HCT116 (cell line): ENCODE measurements around the gene EML4. TPM values are rescaled to one million over a fixed set of nuclear protein-coding genes. Genes with fewer than 3 reads are reported as not detected.

ENCODE experiments used
- ATAC-seq: fragments of 200-7000 bp; cut with Tn5 transposase; 2 replicates; pipeline ENCODE4 v1.9.1; 2020; ENCODE audit warnings: mild to moderate bottlenecking, moderate library complexity
- BruUV-seq: library from RNA; stranded (reverse); fragments of 400-500 nt; replicated peaks from 2 replicates; lab custom pipeline; 2021; lab: Mats Ljungman, UMichigan
- CTCF ChIA-PET: fragments of 300-600 bp; sonication (Branson Sonifier 250); formaldehyde crosslinking; loops from one replicate; lab custom pipeline; 2021; ENCODE audit warnings: antibody characterized with exemption; lab: Charles Lee
- POLR2A ChIA-PET: fragments of 300-600, 350-600 bp; sonication (Branson Sonifier 250); formaldehyde crosslinking; loops from one replicate; lab custom pipeline; 2021; ENCODE audit warnings: antibody characterized with exemption; lab: Charles Lee
- RAD21 ChIA-PET, 2 experiments: fragments of 300-600 bp; sonication (Branson Sonifier 250); formaldehyde crosslinking; loops; one replicate each; lab custom pipeline; 2023; ENCODE audit warnings: low total read pairs in 2 of 2; ENCODE audit not compliant: uncharacterized antibody in 2 of 2, unreplicated experiment in 2 of 2, low non-redundant PET in 1 of 2; lab: Charles Lee
- DNase-seq: peaks from one replicate; pipeline ENCODE4 v3.0.0-alpha.2; 2010; ENCODE audit warnings: low read depth, low spot score
- H2AFZ ChIP-seq: fragments of 200-600 bp; shearing (Covaris generic), sonication (generic); 2 replicates; pipeline ENCODE4 v1.6.1; 2017; ENCODE audit warnings: low read depth, mixed run types, mixed read lengths, antibody characterized with exemption, low read length; ENCODE audit not compliant: poor library complexity, severe bottlenecking
- H3K27ac ChIP-seq: 2 replicates; pipeline ENCODE4 v1.5.1; 2012; ENCODE audit warnings: low read depth, low read length
- H3K27me3 ChIP-seq: fragments of 200-600 bp; sonication (generic); 2 replicates; pipeline ENCODE4 v1.6.1; 2016; ENCODE audit warnings: mixed run types, low read length, mixed read lengths; ENCODE audit not compliant: insufficient read depth
- H3K36me3 ChIP-seq, 2 experiments: fragments of 200-500 bp in 1 of 2; fragments of 200-600 bp in 1 of 2; sonication (Bioruptor generic) in 1 of 2; sonication (generic) in 1 of 2; 2 replicates each; pipeline versions ENCODE4 v1.5.1 to v1.6.1; 2014 to 2016; ENCODE audit warnings: low read length in 2 of 2, inconsistent platforms in 1 of 2, mixed read lengths in 1 of 2, mixed run types in 1 of 2; ENCODE audit not compliant: insufficient read depth in 2 of 2, control insufficient read depth in 1 of 2
- H3K4me1 ChIP-seq, 2 experiments: fragments of 200-600 bp in 1 of 2; sonication (generic) in 1 of 2; 2 replicates each; pipeline versions ENCODE4 v1.5.1 to v1.6.1; 2012 to 2017; ENCODE audit warnings: low read length in 2 of 2, inconsistent platforms in 1 of 2, mild to moderate bottlenecking in 1 of 2, mixed read lengths in 1 of 2, mixed run types in 1 of 2, moderate library complexity in 1 of 2; ENCODE audit not compliant: insufficient read depth in 2 of 2, control insufficient read depth in 1 of 2
- H3K4me2 ChIP-seq: fragments of 200-600 bp; sonication (generic); 2 replicates; pipeline ENCODE4 v1.6.1; 2017; ENCODE audit warnings: mixed run types, low read length, mixed read lengths
- H3K4me3 ChIP-seq, 2 experiments: fragments of 200-600 bp in 1 of 2; sonication (generic) in 1 of 2; replicated peaks in 1 of 2; 2 replicates each; pipeline ENCODE4 v1.5.1; 2011 to 2016; ENCODE audit warnings: low read length in 2 of 2, control low read depth in 1 of 2, low read depth in 1 of 2, mild to moderate bottlenecking in 1 of 2, mixed read lengths in 1 of 2, mixed run types in 1 of 2
- H3K79me2 ChIP-seq: fragments of 200-600 bp; sonication (generic); 2 replicates; pipeline ENCODE4 v1.6.1; 2017; ENCODE audit warnings: mild to moderate bottlenecking, mixed run types, low read length, moderate library complexity, mixed read lengths; ENCODE audit not compliant: insufficient read depth
- H3K9ac ChIP-seq: fragments of 200-600 bp; sonication (generic); 2 replicates; pipeline ENCODE4 v1.6.1; 2016; ENCODE audit warnings: low read length, mixed read lengths
- H3K9me2 ChIP-seq: fragments of 200-600 bp; sonication (generic), shearing (Covaris generic); 2 replicates; pipeline ENCODE4 v1.6.1; 2017; ENCODE audit warnings: mixed run types, mild to moderate bottlenecking, moderate library complexity; ENCODE audit not compliant: insufficient read depth
- H3K9me3 ChIP-seq, 2 experiments: fragments of 200-500 bp in 1 of 2; fragments of 200-600 bp in 1 of 2; sonication (Bioruptor generic) in 1 of 2; sonication (generic) in 1 of 2; 2 replicates each; pipeline ENCODE4 v1.6.1; 2014 to 2017; ENCODE audit warnings: low read length in 2 of 2, mixed read lengths in 2 of 2, inconsistent platforms in 1 of 2, low read depth in 1 of 2, mild to moderate bottlenecking in 1 of 2, mixed run types in 1 of 2, moderate library complexity in 1 of 2; ENCODE audit not compliant: control insufficient read depth in 1 of 2, insufficient read depth in 1 of 2
- H4K20me1 ChIP-seq: fragments of 200-600 bp; sonication (generic), shearing (Covaris generic); 2 replicates; pipeline ENCODE4 v1.6.1; 2017; ENCODE audit warnings: mixed run types, mild to moderate bottlenecking, moderate library complexity; ENCODE audit not compliant: insufficient read depth
- CBX3 ChIP-seq: IDR thresholded peaks from 2 replicates; pipeline ENCODE4 v1.6.1; 2012; ENCODE audit warnings: low read depth
- CEBPB ChIP-seq: IDR thresholded peaks from 2 replicates; pipeline ENCODE4 v1.6.1; 2012; ENCODE audit warnings: low read depth
- EGR1 ChIP-seq: IDR thresholded peaks from 2 replicates; pipeline ENCODE4 v1.6.1; 2012; ENCODE audit warnings: low read depth
- ELF1 ChIP-seq: IDR thresholded peaks from 2 replicates; pipeline ENCODE4 v1.6.1; 2012; ENCODE audit warnings: low read depth, borderline replicate concordance
- EZH2 ChIP-seq: fragments of 200-600 bp; sonication (generic); IDR thresholded peaks from 2 replicates; pipeline ENCODE4 v1.6.1; 2017; ENCODE audit warnings: antibody characterized with exemption, mixed run types
- EZH2phosphoT487 ChIP-seq: fragments of 200-600 bp; IDR thresholded peaks from 2 replicates; pipeline ENCODE4 v1.6.1; 2018; ENCODE audit warnings: antibody characterized with exemption, borderline replicate concordance
- FOSL1 ChIP-seq: IDR thresholded peaks from 2 replicates; pipeline ENCODE4 v1.6.1; 2012; ENCODE audit warnings: low read depth
- JUND ChIP-seq: IDR thresholded peaks from 2 replicates; pipeline ENCODE4 v1.6.1; 2012
- POLR2A ChIP-seq: IDR thresholded peaks from 2 replicates; pipeline ENCODE4 v1.7.0; 2011; ENCODE audit warnings: borderline replicate concordance; ENCODE audit not compliant: insufficient read depth, insufficient read length; ENCODE audit errors: extremely low read depth
- SIN3A ChIP-seq: IDR thresholded peaks from 2 replicates; pipeline ENCODE4 v1.6.1; 2012; ENCODE audit warnings: low read depth
- SP1 ChIP-seq: IDR thresholded peaks from 2 replicates; pipeline ENCODE4 v1.6.1; 2012; ENCODE audit warnings: low read depth
- SRF ChIP-seq: IDR thresholded peaks from 2 replicates; pipeline ENCODE4 v1.6.1; 2012; ENCODE audit warnings: low read depth
- TCF7L2 ChIP-seq: IDR thresholded peaks from 2 replicates; pipeline ENCODE4 v1.7.0; 2011; ENCODE audit warnings: borderline replicate concordance, inconsistent platforms; ENCODE audit not compliant: insufficient read depth, insufficient read length; ENCODE audit errors: extremely low read depth
- YY1 ChIP-seq: IDR thresholded peaks from 2 replicates; pipeline ENCODE4 v1.6.1; 2011; ENCODE audit warnings: low read length, low read depth, moderate library complexity, mild to moderate bottlenecking; ENCODE audit not compliant: insufficient replicate concordance; ENCODE audit errors: extremely low read depth
- ZFX ChIP-seq: fragments of 450-650 bp; IDR thresholded peaks from 2 replicates; pipeline ENCODE4 v1.6.1; 2017
- intact Hi-C: fragments of 100-400 bp; cut with micrococcal nuclease; formaldehyde crosslinking; loops from 2 replicates; pipeline ENCODE4 v1.10.0; 2022
- total RNA-seq: library from RNA; stranded (reverse); gene quantifications from one replicate; pipeline ENCODE4 v1.2.1, GENCODE V29; 2021; ENCODE audit not compliant: unreplicated experiment
- TF ChIP-seq, protein P1 (sequence below): IDR thresholded peaks from 2 replicates; pipeline ENCODE4 v1.6.1; 2011; ENCODE audit warnings: mild to moderate bottlenecking, low read length, moderate library complexity; ENCODE audit not compliant: insufficient replicate concordance; ENCODE audit errors: extremely low read depth
- TF ChIP-seq, protein P2 (sequence below): IDR thresholded peaks from 2 replicates; pipeline ENCODE4 v1.6.1; 2012; ENCODE audit warnings: low read depth
- TF ChIP-seq, protein P3 (sequence below): IDR thresholded peaks from 2 replicates; pipeline ENCODE4 v1.6.1; 2012

Gene EML4
- total RNA-seq, 1 experiment from 2014 or later = 53.5 TPM

DNA sequence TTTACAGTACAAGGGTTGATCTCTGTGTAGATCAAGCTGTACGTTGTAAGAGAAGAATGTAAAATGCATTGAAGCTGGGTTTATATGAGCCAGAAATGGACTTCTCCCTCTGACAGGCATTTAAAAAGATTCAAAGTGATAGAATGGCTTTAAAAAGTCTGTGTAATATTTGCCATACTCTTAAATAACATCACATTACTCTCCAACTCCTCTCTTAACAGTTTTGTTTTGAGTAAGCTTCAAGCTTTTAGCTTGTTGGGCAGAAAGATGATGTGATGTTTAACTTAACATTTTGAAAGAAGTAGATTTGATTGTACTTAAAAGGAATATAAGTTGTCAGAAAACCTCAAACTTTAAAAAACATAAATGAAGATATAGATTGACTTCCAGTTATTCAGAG, 119.7 kb downstream of the EML4 start:
- no peaks in the 10 kb centered on the region for H3K9me2 ChIP-seq
- H2AFZ ChIP-seq = no peak overlapping the region
- no peak overlapping the region for H3K4me2 ChIP-seq
- no TSS peak for BruUV-seq
- no peaks in the 10 kb centered on the region for H3K9me3 ChIP-seq
- H3K4me3 ChIP-seq = no peak overlapping the region
- ChIA-PET POLR2A (no interaction called here), CTCF (no interaction called here), RAD21 (no interaction called here)
- no peaks in the 10 kb centered on the region for H4K20me1 ChIP-seq
- no peak overlapping the region for H3K9ac ChIP-seq
- H3K4me1 ChIP-seq = no peaks in the 10 kb centered on the region
- TF ChIP-seq CBX3 (no peak), EGR1 (no peak), YY1 (no peak), EZH2 (no peak)
- TF ChIP-seq, protein P1, sequence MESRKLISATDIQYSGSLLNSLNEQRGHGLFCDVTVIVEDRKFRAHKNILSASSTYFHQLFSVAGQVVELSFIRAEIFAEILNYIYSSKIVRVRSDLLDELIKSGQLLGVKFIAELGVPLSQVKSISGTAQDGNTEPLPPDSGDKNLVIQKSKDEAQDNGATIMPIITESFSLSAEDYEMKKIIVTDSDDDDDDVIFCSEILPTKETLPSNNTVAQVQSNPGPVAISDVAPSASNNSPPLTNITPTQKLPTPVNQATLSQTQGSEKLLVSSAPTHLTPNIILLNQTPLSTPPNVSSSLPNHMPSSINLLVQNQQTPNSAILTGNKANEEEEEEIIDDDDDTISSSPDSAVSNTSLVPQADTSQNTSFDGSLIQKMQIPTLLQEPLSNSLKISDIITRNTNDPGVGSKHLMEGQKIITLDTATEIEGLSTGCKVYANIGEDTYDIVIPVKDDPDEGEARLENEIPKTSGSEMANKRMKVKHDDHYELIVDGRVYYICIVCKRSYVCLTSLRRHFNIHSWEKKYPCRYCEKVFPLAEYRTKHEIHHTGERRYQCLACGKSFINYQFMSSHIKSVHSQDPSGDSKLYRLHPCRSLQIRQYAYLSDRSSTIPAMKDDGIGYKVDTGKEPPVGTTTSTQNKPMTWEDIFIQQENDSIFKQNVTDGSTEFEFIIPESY = no peak
- no peaks in the 10 kb centered on the region; a peak in 1 of 4 replicates for H3K36me3 ChIP-seq
- intact Hi-C loops = no loop called here
- DNase-seq = no peak
- no peaks in the 10 kb centered on the region for H3K27me3 ChIP-seq
- no peak for ATAC-seq
- H3K27ac ChIP-seq = no peak overlapping the region
- no peaks in the 10 kb centered on the region for H3K79me2 ChIP-seq

DNA sequence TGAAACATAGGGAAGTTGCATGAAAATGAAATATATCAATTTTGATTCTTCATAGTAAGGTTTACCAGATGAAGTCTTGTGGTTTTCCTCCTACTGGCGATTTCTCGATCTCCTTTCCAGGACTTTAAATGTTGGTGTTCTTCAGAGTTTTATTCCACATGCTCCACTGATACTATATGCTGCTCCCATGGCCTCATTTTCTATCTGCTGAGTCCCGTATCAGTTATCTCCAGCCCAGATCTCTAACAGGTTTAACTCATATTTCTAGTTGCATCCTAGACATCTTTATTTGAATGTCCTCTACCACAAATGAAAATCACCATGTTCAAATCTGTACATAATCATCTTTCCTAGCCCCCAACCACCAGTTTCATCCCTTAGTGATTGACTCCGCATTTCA, 120.1 kb downstream of the EML4 start:
- no peak for ATAC-seq
- H3K9me3 ChIP-seq = no peaks in the 10 kb centered on the region
- H3K4me1 ChIP-seq = no peaks in the 10 kb centered on the region
- no peak overlapping the region for H2AFZ ChIP-seq
- H3K4me3 ChIP-seq = no peak overlapping the region
- no peak overlapping the region for H3K27ac ChIP-seq
- no peaks in the 10 kb centered on the region for H3K79me2 ChIP-seq
- no peaks in the 10 kb centered on the region for H4K20me1 ChIP-seq
- no peak overlapping the region for H3K4me2 ChIP-seq
- intact Hi-C loops = no loop called here
- no peak for DNase-seq
- no peaks in the 10 kb centered on the region; a peak in 1 of 4 replicates for H3K36me3 ChIP-seq
- no peak overlapping the region for H3K9ac ChIP-seq
- RAD21 ChIA-PET = no interaction called here
- no peaks in the 10 kb centered on the region for H3K9me2 ChIP-seq
- H3K27me3 ChIP-seq = no peaks in the 10 kb centered on the region
- POLR2A ChIA-PET = no interaction called here
- BruUV-seq = no TSS peak
- CTCF ChIA-PET = no interaction called here
- TF ChIP-seq SP1 (no peak), SIN3A (no peak), EGR1 (no peak), JUND (no peak), ELF1 (no peak), TCF7L2 (no peak), EZH2 (no peak), YY1 (no peak), CEBPB (no peak), CBX3 (no peak), FOSL1 (no peak), ZFX (no peak), EZH2phosphoT487 (no peak), POLR2A (no peak), SRF (no peak)
- TF ChIP-seq, protein P2, sequence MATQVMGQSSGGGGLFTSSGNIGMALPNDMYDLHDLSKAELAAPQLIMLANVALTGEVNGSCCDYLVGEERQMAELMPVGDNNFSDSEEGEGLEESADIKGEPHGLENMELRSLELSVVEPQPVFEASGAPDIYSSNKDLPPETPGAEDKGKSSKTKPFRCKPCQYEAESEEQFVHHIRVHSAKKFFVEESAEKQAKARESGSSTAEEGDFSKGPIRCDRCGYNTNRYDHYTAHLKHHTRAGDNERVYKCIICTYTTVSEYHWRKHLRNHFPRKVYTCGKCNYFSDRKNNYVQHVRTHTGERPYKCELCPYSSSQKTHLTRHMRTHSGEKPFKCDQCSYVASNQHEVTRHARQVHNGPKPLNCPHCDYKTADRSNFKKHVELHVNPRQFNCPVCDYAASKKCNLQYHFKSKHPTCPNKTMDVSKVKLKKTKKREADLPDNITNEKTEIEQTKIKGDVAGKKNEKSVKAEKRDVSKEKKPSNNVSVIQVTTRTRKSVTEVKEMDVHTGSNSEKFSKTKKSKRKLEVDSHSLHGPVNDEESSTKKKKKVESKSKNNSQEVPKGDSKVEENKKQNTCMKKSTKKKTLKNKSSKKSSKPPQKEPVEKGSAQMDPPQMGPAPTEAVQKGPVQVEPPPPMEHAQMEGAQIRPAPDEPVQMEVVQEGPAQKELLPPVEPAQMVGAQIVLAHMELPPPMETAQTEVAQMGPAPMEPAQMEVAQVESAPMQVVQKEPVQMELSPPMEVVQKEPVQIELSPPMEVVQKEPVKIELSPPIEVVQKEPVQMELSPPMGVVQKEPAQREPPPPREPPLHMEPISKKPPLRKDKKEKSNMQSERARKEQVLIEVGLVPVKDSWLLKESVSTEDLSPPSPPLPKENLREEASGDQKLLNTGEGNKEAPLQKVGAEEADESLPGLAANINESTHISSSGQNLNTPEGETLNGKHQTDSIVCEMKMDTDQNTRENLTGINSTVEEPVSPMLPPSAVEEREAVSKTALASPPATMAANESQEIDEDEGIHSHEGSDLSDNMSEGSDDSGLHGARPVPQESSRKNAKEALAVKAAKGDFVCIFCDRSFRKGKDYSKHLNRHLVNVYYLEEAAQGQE = no peak
- TF ChIP-seq, protein P3, sequence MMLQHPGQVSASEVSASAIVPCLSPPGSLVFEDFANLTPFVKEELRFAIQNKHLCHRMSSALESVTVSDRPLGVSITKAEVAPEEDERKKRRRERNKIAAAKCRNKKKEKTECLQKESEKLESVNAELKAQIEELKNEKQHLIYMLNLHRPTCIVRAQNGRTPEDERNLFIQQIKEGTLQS = no peak
